Neuronal stem cell (in vitro differentiated cells): Measurements from ENCODE around the gene HTR2B.

Experiments used
- DNase-seq: peaks from one replicate; pipeline ENCODE4 v3.0.0-alpha.2; 2013; ENCODE audit warnings: low spot score
- H2AFZ ChIP-seq: one replicate; pipeline ENCODE4 v1.6.1; 2013; ENCODE audit warnings: mild to moderate bottlenecking, low read length, inconsistent platforms
- H2AK5ac ChIP-seq: 2 replicates; pipeline ENCODE4 v1.6.1; 2013; ENCODE audit warnings: low read depth, mild to moderate bottlenecking, inconsistent platforms, low read length, moderate library complexity, mixed read lengths
- H2BK120ac ChIP-seq: 2 replicates; pipeline ENCODE4 v1.6.1; 2013; ENCODE audit warnings: low read depth, mild to moderate bottlenecking, inconsistent platforms, low read length, moderate library complexity, mixed read lengths
- H2BK12ac ChIP-seq: one replicate; pipeline ENCODE4 v1.6.1; 2013; ENCODE audit warnings: low read length, inconsistent platforms
- H2BK15ac ChIP-seq: 2 replicates; pipeline ENCODE4 v1.6.1; 2013; ENCODE audit warnings: mild to moderate bottlenecking, low read length, inconsistent platforms, mixed read lengths
- H2BK5ac ChIP-seq: one replicate; pipeline ENCODE4 v1.6.1; 2013; ENCODE audit warnings: inconsistent platforms, mild to moderate bottlenecking, low read length, moderate library complexity
- H3K14ac ChIP-seq: one replicate; pipeline ENCODE4 v1.6.1; 2013; ENCODE audit warnings: low read length, inconsistent platforms
- H3K18ac ChIP-seq: 2 replicates; pipeline ENCODE4 v1.6.1; 2013; ENCODE audit warnings: low read length, inconsistent platforms
- H3K23ac ChIP-seq: 2 replicates; pipeline ENCODE4 v1.6.1; 2013; ENCODE audit warnings: low read depth, mild to moderate bottlenecking, mixed read lengths, low read length, inconsistent platforms; ENCODE audit not compliant: poor library complexity
- H3K27ac ChIP-seq: replicated peaks from 3 replicates; pipeline ENCODE4 v1.5.1; 2013; ENCODE audit warnings: low read length, inconsistent platforms
- H3K27me3 ChIP-seq, 3 experiments: 2 replicates each; pipeline ENCODE4 v1.6.1; 2013; ENCODE audit warnings: low read length in 3 of 3, mild to moderate bottlenecking in 2 of 3, inconsistent platforms in 1 of 3, low read depth in 1 of 3, mixed read lengths in 1 of 3, moderate library complexity in 1 of 3; ENCODE audit not compliant: control insufficient read depth in 3 of 3, insufficient read depth in 3 of 3
- H3K36me3 ChIP-seq, 2 donors: replicated peaks in 1 of 2; 2 replicates each; pipeline ENCODE4 v1.6.1; 2013; ENCODE audit warnings: low read length in 2 of 2; ENCODE audit not compliant: control insufficient read depth in 2 of 2, insufficient read depth in 2 of 2
- H3K4ac ChIP-seq: 2 replicates; pipeline ENCODE4 v1.6.1; 2013; ENCODE audit warnings: inconsistent platforms, mild to moderate bottlenecking, low read length, moderate library complexity
- H3K4me1 ChIP-seq, 2 donors: 1 replicate in 1 of 2; 2 replicates in 1 of 2; pipeline ENCODE4 v1.6.1; 2013; ENCODE audit warnings: low read length in 2 of 2, low read depth in 1 of 2; ENCODE audit not compliant: control insufficient read depth in 2 of 2, insufficient read depth in 1 of 2
- H3K4me2 ChIP-seq: one replicate; pipeline ENCODE4 v1.6.1; 2013; ENCODE audit warnings: mild to moderate bottlenecking, low read length, inconsistent platforms; ENCODE audit not compliant: insufficient read depth, poor library complexity, severe bottlenecking
- H3K4me3 ChIP-seq, 2 donors: 2 replicates each; pipeline ENCODE4 v1.5.1; 2013; ENCODE audit warnings: low read length in 2 of 2, mild to moderate bottlenecking in 2 of 2, inconsistent platforms in 1 of 2, moderate library complexity in 1 of 2
- H3K79me1 ChIP-seq: one replicate; pipeline ENCODE4 v1.6.1; 2013; ENCODE audit warnings: low read depth, mild to moderate bottlenecking, inconsistent platforms, low read length, moderate library complexity
- H3K9ac ChIP-seq: one replicate; pipeline ENCODE4 v1.6.1; 2013; ENCODE audit warnings: mild to moderate bottlenecking, low read depth, low read length, inconsistent platforms; ENCODE audit not compliant: poor library complexity
- H3K9me3 ChIP-seq, 2 donors: replicated peaks in 1 of 2; 2 replicates each; pipeline versions ENCODE3 to v1.6.1; 2013; ENCODE audit warnings: low read length in 2 of 2, mild to moderate bottlenecking in 2 of 2, inconsistent platforms in 1 of 2, low read depth in 1 of 2, mixed read lengths in 1 of 2, moderate library complexity in 1 of 2; ENCODE audit not compliant: control insufficient read depth in 2 of 2, insufficient read depth in 1 of 2
- H4K8ac ChIP-seq: one replicate; pipeline ENCODE4 v1.6.1; 2013; ENCODE audit warnings: low read depth, mild to moderate bottlenecking, inconsistent platforms, low read length, moderate library complexity
- H4K91ac ChIP-seq: one replicate; pipeline ENCODE4 v1.6.1; 2013; ENCODE audit warnings: low read length, low read depth, mild to moderate bottlenecking, inconsistent platforms; ENCODE audit not compliant: poor library complexity
- WGBS, 2 donors: extraction: QIAGEN DNeasy Blood & Tissue Kit; methylation state at CpG; one replicate each; pipeline ENCODE4 v1.1.7; 2013; ENCODE audit warnings: missing lambda C conversion rate in 2 of 2, mixed read lengths in 1 of 2; ENCODE audit not compliant: insufficient read length in 2 of 2, insufficient replicate concordance in 1 of 2; ENCODE audit errors: extremely low coverage in 2 of 2; 5-methylcytosine and 5-hydroxymethylcytosine counted together

The HTR2B gene

GRCh38 chr2:231128541-231128940 lies 3.7 kb upstream of the HTR2B start:
- no peaks in the 10 kb centered on the region for H3K9me3 ChIP-seq
- no peak overlapping the region for H3K27ac ChIP-seq
- H2BK120ac ChIP-seq, result no peak overlapping the region
- H3K9ac ChIP-seq, result no peak overlapping the region
- no peak overlapping the region for H3K4me3 ChIP-seq
- H2AK5ac ChIP-seq, result no peak overlapping the region
- no peak overlapping the region for H2BK15ac ChIP-seq
- H3K14ac ChIP-seq, result no peak overlapping the region
- no peak overlapping the region for H3K4ac ChIP-seq
- no peak overlapping the region for H2AFZ ChIP-seq
- no peak for DNase-seq
- no peak overlapping the region for H3K18ac ChIP-seq
- H3K4me1 ChIP-seq, result peaks cover 0 to 18% of the 10 kb centered on the region in 2 donors
- H4K91ac ChIP-seq, result no peak overlapping the region
- no peak overlapping the region for H2BK5ac ChIP-seq
- no peak overlapping the region for H3K4me2 ChIP-seq
- no peak overlapping the region for H4K8ac ChIP-seq
- H3K27me3 ChIP-seq, result no peaks in the 10 kb centered on the region
- H3K79me1 ChIP-seq, result no peaks in the 10 kb centered on the region
- no peak overlapping the region for H2BK12ac ChIP-seq
- H3K23ac ChIP-seq, result no peak overlapping the region
- H3K36me3 ChIP-seq, result peaks cover 0 to 3% of the 10 kb centered on the region in 2 donors

GRCh38 chr2:231127936-231128335 lies 3.1 kb upstream of the HTR2B start:
- Histone ChIP-seq H3K4ac (no peak overlapping the region), H2BK120ac (no peak overlapping the region), H3K27me3 (no peaks in the 10 kb centered on the region), H3K4me2 (no peak overlapping the region), H3K79me1 (no peaks in the 10 kb centered on the region), H2AFZ (no peak overlapping the region), H3K4me1 (peaks cover 2 to 21% of the 10 kb centered on the region in 2 donors), H3K9ac (no peak overlapping the region), H2BK12ac (no peak overlapping the region), H3K36me3 (peaks cover 0 to 3% of the 10 kb centered on the region in 2 donors), H2BK5ac (no peak overlapping the region), H2AK5ac (no peak overlapping the region), H3K18ac (no peak overlapping the region), H3K14ac (no peak overlapping the region), H2BK15ac (no peak overlapping the region), H3K27ac (no peak overlapping the region), H3K23ac (no peak overlapping the region), H3K9me3 (no peaks in the 10 kb centered on the region), H3K4me3 (no peak overlapping the region), H4K91ac (no peak overlapping the region), H4K8ac (no peak overlapping the region)
- WGBS, 2 donors, result no CpG with 5 or more reads among the region's 1 CpG
- DNase-seq, result no peak

- H2AFZ ChIP-seq, result no peak overlapping the region
- H3K27ac ChIP-seq, result no peak overlapping the region
- peaks cover 0 to 3% of the 10 kb centered on the region in 2 donors for H3K36me3 ChIP-seq
- DNase-seq, result no peak
- H3K4me3 ChIP-seq, result no peak overlapping the region
- H3K27me3 ChIP-seq, result no peaks in the 10 kb centered on the region
- H3K18ac ChIP-seq, result no peak overlapping the region
- no peak overlapping the region for H3K4ac ChIP-seq
- no CpG with 5 or more reads among the region's 9 CpGs for WGBS, 2 donors
- H4K91ac ChIP-seq, result no peak overlapping the region
- no peak overlapping the region for H2BK120ac ChIP-seq
- peaks cover 2 to 21% of the 10 kb centered on the region in 2 donors for H3K4me1 ChIP-seq
- no peak overlapping the region for H3K14ac ChIP-seq
- no peak overlapping the region for H2BK12ac ChIP-seq
- H2BK15ac ChIP-seq, result no peak overlapping the region
- H4K8ac ChIP-seq, result no peak overlapping the region
- H3K9ac ChIP-seq, result no peak overlapping the region
- no peaks in the 10 kb centered on the region for H3K79me1 ChIP-seq
- H2BK5ac ChIP-seq, result no peak overlapping the region
- H2AK5ac ChIP-seq, result no peak overlapping the region
- no peak overlapping the region for H3K23ac ChIP-seq
- no peaks in the 10 kb centered on the region for H3K9me3 ChIP-seq
- H3K4me2 ChIP-seq, result no peak overlapping the region
These were observed 2.6 kb upstream of the HTR2B start for GRCh38 chr2:231127480-231127879.

- Histone ChIP-seq H3K27ac (no peak overlapping the region), H2BK5ac (no peak overlapping the region), H3K9me3 (no peaks in the 10 kb centered on the region), H3K27me3 (no peaks in the 10 kb centered on the region), H3K4me1 (peaks cover 2 to 21% of the 10 kb centered on the region in 2 donors), H2BK12ac (no peak overlapping the region), H3K4me3 (no peak overlapping the region), H3K14ac (no peak overlapping the region), H2AK5ac (no peak overlapping the region), H3K9ac (no peak overlapping the region), H3K4ac (no peak overlapping the region), H3K36me3 (peaks cover 0 to 3% of the 10 kb centered on the region in 2 donors), H3K4me2 (no peak overlapping the region), H2BK15ac (no peak overlapping the region), H4K8ac (no peak overlapping the region), H3K23ac (no peak overlapping the region), H2AFZ (no peak overlapping the region), H4K91ac (no peak overlapping the region), H2BK120ac (no peak overlapping the region), H3K18ac (no peak overlapping the region), H3K79me1 (no peaks in the 10 kb centered on the region)
- no CpG with 5 or more reads among the region's 7 CpGs for WGBS, 2 donors
- DNase-seq, result no peak
These were observed 1.3 kb upstream of the HTR2B start for GRCh38 chr2:231126123-231126522.
